HG02610 (cell line): ENCODE results near the gene SRBD1.
"Not testable (repeated sequence)": the region's sequence is repeated elsewhere in the genome, so short reads cannot be mapped to it uniquely, and the experiment has no call there.

Experiments used
- ATAC-seq: cut with Tn5 transposase; IDR thresholded peaks from one replicate; pipeline ENCODE4 v1.9.1; 2021; ENCODE audit warnings: mild to moderate bottlenecking, moderate library complexity; ENCODE audit not compliant: unreplicated experiment

The SRBD1 gene

DNA sequence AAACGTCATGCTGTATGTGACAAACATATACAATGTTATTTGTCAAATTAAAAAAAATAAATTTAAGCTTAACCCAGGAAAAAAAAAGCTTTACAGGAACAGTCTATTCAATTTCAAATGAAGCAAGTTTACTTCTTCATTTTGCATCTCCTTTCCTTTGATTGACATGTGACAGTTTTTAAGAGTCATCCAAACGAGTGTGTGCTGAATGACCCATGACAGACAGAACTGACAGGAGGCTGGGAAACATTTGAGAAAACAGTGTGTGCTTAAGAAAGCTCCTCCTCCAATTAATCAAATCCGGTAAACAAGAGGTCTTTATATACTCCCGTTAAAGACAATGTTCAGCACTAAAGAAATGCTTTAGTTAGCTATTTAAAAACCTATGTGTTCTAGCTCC, 177.7 kb downstream of the SRBD1 start:
- no peak for ATAC-seq

DNA sequence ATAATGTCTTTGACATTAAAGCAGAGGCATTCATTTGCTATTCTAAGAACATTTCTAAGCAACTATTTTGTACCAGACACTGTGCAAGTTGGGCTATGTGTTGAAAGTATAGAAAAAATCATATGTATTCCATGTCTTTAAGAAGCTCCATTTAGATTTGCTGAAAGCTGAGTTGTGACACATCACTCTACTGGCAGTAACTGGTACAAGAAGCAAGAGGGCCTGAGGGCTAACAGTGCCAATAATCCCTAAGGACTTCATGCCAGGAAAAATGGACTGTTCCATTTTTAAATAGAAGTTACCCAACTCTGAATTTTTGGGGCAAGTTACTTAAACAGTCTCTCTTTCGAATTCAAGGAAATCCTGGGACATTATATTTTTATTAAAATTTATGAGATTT, 178.7 kb downstream of the SRBD1 start:
- no peak for ATAC-seq

DNA sequence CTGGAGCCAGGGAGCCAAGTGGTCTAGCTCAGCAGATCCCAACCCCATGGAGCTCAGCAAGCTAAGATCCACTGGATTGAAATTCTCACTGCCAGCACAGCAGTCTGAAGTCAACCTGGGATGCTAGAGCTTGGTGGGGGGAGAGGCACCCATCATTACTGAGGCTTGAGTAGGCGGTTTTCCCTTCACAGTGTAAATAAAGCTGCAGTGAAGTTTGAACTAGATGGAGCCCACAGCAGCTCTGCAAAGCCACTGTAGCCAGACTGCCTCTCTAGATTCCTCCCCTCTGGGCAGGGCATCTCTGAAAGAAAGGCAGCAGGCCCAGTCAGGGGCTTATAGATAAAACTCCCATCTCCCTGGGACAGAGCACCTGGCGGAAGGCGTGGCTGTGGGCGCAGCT, 185.0 kb downstream of the SRBD1 start:
- ATAC-seq: not testable (repeated sequence)

DNA sequence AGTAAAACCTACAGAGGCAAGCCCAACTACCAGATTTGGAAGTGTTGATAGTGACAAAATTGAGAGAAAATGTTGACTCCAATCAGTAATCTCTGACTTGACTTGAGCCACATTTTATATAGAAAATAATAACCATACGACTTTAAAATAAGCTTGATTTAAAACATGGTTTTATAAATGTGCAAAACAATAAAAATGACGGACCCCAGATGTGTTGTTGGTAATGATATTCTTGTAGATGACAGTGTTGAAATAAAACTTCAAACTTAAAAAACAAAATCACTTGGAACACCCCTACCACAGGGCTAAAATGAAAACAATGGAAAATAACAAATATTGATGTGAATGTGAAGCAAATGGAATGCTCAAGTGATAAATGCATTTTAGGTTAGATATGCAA, 188.1 kb downstream of the SRBD1 start:
- ATAC-seq: no peak

DNA sequence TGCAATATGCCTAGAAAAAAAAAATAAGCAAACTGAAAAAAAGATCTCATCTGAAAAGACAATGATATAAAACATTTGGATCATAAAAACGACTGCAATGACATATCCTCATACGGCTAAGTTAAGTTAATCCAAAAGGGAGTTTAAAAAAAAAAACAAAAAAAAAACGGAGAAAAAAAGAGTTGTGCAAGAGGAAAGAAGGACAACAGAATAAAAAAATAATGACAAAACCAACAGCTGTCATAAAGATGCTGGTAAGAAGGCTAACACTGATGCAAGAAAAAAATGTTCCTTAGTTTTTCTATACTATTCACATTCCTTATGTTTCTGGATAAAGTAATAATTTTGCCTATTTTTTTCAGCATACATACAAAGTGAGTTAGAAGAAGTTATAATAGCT, 192.5 kb downstream of the SRBD1 start:
- ATAC-seq: no peak

DNA sequence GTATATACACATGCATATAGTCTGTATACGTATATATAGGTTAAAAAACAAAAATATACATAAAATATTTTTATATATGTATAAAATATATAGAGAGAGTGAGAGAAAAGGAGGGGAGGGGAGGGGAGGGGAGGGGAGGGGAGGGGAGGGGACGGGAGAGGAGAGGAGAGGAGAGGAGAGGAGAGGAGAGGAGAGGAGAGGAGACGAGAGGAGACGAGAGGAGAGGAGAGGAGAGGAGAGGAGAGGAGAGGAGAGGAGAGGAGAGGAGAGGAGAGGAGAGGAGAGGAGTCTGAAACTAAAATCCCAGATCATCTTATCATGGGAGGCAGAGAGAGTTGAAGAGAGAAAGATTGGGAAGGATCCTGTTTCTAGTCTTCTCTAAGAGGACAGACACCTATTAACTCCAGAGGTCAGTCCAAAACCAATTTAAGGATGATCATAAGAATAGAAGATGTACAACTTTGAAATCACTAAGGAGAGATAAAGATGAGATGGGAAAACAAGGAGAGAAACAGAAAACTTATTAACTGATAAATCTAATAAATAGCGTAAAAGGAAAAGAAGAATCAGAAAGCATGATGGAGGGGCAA, 195.4 kb downstream of the SRBD1 start:
- no peak for ATAC-seq

DNA sequence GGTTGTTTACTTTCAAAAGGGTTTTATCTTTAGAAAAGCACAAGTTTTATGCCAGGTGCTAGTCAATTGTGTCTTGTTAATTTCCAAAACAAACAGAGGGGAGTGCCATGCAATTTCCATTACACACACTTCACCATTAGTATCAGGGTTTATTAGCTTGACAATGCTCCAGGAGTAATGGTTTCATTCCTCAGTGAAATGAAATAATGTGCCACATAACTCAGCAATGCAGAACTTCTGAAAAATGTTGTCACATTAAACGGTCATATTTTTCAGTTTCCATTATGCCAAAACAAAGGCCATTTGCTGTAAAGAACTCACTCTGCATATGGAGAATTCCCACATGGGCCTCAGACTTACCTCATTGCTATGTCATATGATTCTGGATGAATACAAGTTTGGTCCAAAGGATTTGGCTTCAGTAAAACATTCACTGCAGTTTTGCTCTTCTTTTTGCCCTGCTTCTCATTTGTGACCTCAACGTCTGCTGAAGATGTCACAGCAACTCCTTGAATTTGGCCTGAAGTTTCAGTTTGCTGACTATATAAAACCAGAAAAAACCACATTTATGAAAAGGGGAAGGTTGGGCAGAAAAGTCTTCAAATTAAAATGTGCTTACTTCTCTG, 198.2 kb downstream of the SRBD1 start:
- no peak for ATAC-seq

DNA sequence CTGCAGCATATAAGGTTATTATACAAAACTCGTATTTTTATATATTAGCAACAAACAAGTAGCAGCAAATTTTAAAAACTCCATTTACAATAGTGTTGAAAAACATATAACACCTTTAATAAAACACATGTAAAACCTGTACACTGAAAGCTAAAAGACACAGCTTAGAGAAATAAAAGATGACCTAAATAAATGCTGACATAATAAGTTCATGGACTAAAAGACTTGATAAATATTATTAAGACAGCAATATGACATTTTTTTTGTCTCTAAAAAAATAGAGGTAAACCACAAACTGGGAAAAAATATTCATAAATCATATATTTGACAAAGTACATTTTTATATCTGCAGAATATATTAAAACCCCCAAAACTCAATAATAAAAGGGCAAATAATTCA, 201.4 kb downstream of the SRBD1 start:
- ATAC-seq: no peak

DNA sequence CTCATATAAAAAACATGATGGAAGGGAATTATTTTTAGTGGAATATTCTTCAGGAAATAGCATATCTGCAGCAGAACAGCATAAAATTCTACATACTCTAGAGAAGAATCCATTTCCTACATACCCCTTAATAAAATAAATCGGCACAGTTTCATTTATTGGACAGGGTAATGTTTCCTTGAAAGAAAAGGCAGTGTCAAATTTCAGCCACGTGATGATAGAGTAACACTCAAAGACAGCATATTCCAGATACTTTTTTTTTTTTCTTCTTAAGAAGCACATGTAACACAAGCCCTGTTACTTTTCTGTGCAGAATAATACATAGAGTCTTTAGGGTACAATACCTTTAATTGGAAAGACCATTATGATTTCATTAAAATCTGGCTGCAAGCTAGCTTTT, 204.4 kb downstream of the SRBD1 start:
- no peak for ATAC-seq

DNA sequence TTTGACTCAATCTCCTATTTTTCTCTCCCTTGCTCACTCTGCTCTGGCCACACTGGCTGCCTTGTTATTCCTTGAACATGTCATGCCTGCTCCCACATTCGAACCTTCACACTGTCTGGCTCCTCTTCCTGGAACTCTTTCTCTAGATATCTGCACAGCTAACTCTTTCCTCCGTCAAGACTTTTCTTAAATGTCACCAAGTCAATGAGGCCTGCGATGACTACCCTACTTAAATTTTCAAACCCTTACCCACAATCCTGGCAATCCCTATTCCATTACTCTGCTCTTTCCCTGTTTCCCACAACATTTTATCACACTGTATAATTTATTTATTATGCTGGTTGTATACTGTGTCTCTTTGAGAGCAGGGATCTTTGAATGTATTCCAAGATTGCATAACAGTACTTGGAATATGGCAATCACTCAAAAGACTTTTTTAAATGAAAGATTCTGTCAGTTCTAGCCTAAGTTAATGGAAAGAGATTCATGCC, 206.2 kb downstream of the SRBD1 start:
- ATAC-seq: no peak

DNA sequence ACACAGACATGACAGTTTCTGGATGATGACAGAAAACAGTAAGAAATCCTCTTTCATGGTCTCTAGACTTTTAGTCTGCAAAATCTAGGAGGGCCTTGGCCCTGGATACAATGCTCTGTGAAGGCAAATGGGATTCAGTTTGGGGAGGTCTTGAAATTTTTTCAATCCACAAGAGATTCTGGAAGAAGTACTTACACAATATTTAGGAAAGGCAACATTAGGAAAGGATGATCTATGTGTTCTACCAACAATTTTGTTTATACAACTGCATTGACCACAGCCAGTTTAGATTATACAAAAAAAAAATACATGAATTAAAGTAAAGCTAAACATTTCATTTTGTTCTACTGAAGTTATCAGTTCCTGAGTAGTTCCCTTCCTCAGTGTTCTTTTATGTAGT, 208.0 kb downstream of the SRBD1 start:
- no peak for ATAC-seq

DNA sequence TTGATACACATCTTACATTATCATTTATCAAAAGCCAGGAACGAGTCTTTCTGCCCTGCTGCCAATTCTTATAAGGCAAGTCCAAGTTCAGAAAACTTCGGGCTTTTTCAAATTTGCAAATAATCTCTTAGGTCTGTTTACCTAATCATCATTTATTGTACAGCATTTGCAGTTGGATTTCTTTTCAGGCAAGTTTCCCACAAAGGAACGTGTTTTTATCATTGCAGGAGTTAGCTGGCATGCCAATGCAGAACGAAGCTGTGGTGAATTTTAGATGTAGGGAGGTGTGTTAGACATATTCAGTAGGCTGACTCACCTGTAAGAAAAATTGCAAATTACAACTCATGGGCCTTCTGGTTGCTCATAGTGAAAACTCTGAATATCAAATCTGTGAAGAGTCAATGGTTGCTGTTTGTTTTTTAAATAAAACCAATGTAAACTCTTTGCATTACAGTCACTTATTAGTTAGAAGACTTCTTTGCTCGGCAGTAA, 209.6 kb downstream of the SRBD1 start:
- no peak for ATAC-seq

DNA sequence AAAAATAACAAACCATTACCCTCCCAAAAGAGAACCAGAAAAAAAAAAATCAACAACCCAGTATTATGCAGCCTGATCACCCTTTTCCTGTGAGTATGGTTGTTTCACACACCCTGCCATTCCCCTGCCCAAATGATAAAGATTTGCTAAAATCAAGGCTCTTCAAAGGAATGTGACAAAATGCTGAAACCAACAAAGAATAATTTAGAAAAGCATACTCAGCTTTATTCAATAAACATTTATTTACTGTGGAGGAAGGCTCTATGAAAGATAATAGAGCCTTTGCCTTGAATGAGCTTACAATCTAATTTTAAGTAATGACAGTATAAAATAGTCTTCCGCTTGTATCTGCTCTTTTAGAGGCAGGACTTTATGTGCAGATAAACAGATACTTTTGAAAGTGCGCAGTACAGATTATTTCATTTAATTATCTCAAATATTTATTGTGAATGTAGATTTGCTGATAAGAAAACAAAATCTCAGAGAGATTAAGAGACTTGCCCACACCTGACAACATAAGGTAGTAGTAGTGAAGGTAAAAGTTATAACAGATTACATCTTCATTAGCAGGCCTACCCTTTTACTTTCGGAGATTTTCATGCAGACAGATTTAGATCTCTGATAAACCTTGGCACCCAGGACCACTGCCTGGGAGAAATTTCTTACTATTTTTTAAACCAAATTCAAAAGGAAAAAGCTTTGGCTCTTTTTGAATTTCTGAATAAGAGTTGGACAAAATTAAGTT, 211.9 kb downstream of the SRBD1 start:
- ATAC-seq: no peak

DNA sequence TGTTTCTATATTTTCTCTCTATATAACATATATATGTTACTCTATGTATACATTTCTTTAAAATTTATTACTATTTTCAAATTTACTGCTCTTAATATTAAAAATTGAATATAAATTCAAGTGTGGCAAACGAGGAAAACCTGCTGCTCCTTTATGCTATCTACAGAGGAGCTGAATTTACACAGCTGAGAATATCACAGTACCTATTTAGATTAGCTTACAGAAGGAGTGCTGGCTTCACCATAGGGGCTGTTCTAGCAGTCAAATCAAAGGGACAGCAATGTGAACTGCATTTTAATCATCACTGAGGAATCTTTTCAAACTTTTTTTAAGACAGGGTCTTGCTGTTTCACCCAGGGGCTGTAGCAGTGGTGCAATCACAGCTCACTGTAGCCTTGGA, 213.8 kb downstream of the SRBD1 start:
- no peak for ATAC-seq

DNA sequence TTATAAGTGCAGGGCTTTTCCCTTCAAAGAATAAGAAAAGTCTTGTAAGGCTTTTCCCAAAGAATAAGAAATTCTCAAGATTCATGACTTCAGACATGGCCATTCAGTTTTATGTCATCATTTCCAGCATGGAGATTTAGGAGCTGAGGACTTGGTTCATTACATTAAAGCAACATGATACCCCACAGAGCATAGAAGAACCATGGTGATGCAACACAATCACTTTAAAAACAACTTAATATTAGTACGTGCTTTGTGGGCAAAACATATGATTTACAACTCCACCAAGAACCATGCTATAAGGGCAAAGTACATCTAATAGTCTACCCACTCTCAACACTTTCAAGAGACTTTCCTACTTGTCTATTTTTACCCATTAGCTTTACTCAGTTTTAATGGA, 214.4 kb downstream of the SRBD1 start:
- no peak for ATAC-seq

DNA sequence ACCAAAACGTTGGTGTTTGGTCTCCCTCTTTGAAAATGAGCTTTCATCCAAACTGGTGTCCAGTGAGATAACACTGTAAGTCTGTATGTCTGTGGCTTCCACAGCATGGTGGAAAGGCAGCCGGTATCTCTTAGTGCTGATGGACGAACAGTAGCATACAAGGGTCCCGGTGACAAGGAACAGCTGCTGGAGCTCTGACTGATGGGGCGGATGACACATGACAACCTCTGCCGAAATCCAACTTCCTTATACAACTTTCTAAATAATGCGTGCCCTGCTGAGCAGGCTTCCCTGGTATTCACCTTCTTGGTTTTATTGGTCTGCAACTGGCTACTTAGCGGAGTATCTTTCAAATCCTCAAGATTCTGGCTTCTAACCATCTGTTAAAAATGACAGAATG, 216.2 kb downstream of the SRBD1 start:
- no peak for ATAC-seq

DNA sequence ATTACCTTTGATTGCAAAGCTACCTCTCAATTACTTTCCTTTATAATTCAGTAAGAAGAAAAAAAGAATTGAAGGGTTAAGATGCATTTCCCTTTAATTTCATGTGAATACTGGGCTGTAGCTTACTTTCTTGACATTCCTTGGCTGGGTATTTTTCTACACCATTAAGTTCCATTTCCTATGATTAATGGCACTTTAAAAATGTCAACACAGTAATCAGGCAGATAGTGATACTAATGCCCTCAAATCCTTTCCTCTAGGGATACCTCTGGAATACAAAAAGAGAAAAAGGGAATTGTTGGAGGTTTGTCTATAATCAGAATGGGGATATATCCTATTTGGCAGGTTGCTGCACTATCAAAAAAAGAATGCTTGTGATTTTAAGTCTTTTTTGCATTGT, 216.9 kb downstream of the SRBD1 start:
- ATAC-seq: no peak

DNA sequence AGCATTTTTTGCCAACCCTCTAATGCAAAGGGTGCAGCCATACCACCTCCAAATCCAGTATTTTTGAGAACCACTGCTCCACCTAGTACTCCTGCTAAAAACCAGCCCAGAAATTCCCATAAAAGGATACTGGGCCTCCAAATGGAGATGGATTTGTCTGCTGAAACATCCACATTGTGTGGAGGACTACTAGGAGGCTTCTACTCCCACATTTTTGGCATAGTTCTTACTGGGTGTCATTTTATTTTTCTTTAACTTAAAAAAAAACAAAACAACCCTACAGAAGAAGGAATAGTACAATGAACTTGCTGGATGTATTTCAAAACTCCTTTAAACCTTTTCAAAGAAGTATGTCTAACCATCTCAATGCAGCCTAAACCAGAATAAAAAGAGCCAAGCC, 219.2 kb downstream of the SRBD1 start:
- no peak for ATAC-seq

DNA sequence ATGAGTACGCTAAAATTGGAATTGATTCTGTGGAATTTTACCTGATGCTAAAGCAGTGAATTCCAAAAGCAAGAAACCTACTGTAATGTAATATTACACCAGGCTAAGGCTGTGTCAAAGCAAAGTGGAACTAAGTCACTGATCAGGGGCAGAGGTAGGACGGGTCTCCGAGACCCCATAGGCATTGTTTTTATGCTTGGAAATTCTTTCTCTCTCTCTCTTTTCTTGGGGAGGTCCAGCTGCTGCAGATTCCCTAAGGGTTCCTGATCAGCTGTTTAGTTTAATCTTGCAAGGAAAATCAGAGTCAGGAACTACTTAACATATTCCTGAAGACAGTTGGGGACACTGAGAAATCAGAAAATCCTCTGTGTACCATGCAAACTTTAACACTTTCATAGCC, 220.2 kb downstream of the SRBD1 start:
- no peak for ATAC-seq

DNA sequence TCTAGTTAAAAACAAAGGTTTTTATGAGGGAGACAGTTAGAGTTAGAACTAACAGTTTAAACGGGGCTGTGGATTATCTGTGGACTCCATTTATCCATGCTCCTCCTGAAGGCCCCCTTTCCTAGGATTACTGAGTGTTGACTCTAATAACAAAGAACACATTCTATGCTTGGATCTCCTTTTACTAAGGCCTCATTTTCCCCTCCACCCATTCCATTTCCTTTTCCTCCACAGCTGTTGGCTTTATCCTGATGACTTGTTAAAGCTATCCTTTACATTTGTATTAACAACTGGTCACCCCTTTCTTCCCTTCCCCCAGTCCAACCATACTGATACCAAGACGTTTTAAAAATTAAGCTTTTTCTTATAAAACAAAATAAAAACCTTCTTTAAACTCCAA, 220.6 kb downstream of the SRBD1 start:
- no peak for ATAC-seq

DNA sequence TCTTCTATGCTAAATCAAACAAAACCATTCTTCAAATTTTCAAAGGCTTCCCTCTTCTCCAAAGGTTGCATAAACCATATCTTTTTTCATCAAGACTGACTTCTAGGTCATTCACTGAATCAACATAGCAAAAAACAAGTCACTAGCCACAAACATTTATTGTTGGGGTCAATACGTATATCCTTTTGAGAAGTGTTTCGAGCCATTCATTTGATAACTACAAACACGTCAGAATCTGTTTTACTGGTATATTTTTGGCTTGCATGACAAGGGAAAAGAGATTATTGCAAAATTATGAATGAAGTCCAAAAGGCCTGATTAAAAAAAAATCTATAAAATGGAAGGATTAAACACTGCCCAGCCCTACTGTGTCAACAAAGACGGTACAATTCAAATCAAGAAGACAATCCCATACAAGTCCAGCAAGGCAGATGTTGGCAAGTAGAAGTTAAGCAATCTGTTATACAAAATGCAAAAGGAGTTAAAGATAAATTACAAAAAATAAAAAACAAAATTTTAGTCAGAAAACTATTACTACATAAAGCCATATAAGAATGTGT, 222.4 kb downstream of the SRBD1 start:
- no peak for ATAC-seq

DNA sequence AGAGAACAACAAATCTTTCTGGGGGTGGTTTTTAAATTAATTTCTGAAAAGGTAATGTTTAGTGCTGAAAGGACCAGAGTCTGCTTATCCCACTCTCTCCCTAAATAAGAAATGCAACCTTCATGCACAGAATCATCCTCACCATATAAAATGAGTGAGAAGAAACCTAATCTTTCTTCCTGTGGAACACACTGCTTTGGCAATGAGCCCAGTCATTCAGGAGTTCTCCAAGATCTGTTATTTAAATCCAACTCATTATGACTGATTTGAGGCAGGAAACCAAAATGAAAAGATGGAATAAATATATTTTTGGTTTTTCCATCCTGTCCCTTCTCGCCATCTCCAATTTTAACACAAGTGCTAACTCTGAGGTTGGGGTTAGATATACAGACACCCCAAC, 228.3 kb downstream of the SRBD1 start:
- ATAC-seq: no peak
